NOMO-1 treated with DMSO at 0.1 percent for 48 hours (cell line): Measurements from ENCODE around the gene WHRN.

ENCODE experiments used
- DNase-seq: peaks from one replicate; lab custom pipeline; 2025; ENCODE audit not compliant: unreplicated experiment; lab: John Stamatoyannopoulos, UW

The WHRN gene

DNA sequence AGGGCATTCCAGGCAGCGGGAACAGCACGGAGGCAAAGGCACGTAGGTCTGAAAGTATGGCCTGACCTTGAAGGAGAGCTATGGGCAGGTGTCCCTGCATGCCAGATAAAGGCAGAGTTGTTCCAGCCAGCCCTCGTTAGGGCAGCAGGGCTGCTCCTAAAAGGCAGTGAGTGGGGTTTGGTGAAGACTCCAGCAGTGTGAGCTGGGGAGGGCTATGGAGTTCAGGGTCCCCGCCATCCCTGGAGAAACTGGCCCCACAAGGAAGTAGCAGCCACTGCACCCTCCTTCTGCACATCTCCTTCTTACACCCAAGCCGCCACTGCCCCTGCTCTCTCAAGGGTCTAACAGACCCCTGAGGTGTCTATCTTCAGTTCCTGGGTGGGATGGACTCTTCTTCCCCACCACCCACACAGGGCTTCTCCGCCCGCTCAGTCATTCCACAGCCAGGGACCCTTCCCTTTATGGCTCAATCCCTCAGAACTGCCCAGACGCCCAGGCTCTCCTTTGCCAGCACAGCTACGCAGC lies 118.8 kb downstream of the WHRN start:
- no peak for DNase-seq

DNA sequence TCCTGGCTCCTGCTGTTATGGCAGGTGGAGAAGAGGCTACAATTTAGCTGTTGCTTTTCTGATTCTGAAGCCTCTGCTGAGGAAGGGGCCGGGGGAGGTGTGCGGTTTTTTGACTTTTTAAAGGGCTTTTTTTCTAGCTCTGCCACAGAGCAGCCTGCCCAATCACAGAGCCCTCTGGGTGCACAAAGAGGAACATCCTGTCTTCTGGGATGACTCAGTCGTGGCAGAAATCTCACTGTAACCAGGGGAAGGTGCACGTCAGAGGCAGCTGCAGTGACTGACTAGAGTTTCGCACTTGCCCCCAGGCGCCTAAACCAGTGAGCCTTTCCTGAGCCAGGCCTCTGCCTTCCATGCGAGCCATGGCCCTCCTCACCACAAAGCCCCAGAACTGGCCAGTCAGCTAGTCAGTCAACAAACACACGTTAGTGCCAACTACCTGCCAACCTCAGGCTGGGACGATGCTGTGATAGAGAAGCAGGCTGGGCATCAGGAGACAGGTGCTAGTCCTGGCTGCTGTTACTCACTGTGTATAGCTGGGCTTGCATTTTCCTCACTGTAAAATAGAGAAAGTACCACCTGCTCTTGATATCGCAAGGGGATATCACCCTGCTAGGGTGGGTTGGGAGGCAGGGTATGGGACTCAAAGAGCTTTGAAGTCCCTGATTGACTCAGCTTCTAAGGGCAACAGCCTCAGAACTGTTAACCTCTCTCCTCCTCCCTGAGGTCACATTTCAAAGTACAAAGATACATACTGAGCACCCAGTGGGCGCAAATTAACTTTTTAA lies 119.7 kb downstream of the WHRN start:
- DNase-seq = peak; percentile 96

DNA sequence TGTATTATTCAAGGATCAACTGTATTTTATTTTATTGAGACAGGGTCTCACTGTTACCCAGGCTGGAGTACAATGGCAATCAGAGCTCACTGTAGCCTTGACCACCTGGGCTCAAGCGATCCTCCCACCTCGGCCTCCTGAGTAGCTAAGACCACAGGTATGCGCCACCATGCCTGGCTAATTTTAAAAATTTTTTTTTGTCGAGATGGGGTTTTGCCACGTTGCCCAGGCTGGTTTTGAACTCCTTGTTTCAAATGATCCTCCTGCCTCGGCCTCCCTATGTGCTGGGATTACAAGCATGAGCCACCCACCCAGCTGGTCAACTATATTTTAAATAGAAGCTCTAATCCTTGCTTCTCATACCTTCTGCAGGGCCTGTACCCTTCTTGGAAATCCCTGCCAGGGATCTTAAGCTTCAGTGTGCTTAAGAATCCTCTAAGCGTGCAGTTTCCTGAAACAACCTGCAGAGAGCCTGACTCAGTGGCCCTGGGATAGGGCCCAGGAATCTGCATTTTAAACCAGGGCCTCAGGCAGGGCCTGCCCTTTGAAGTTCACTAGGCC lies 120.4 kb downstream of the WHRN start:
- DNase-seq = no peak

DNA sequence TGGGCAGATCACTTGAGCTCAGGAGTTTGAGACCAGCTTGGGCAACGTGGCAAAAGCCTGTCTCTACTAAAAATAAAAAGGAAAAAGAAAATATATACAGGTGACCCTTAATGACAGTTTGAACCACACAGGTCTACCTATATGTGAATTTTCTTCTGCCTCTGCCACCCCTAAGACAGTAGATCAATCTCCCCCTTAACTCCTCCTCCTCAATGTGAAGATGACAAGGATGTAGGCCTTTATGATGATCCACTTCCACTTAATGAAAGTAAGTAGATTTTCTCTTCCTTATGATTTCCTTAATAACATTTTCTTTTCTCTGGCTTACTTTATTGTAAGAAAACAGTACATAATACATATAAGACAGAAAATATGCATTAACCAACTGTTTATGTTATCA lies 120.9 kb downstream of the WHRN start:
- DNase-seq = no peak

- DNase-seq = no peak
Measured at GRCh38 chr9:114383521-114384231, 121.6 kb downstream of the WHRN start.

DNA sequence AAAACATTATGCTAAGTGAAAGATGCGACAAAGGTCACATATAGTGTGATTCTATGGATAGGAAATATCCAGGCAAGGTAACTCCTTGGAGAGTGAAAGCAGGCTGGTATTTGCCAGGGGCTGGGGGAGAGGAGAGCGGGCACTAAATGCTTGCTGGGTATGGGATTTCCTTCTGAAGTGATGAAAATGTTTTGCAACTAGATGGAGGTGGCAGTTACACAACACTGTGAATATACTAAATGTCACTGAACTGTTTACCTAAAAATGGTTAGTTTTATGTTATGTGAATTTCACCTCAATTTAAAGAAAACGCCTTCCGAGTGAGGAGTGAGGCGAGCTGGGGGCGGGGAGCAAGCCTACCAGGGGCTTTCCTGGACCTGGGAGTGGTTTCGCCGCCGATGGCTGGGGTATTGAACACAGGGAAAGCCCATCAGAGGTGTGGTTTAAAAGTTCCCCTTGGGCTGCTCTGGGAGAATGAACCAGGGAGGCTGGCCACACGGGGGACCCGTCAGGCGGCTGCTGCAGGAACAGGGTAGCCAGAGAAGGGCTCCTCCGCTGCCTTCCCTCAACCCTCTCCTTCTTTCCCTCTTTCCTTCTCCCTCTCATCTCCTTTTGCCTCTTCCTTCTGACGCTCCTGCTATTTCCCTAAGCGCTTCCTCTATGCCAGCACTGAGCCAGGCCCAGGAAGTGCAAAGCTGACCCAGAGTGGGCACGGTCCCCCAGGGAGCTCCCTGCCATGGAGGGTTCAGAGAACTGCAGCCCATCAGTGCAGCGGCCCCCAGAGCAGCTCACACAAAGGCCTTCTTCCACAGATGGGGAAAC lies 122.4 kb downstream of the WHRN start:
- DNase-seq = peak; percentile 43

DNA sequence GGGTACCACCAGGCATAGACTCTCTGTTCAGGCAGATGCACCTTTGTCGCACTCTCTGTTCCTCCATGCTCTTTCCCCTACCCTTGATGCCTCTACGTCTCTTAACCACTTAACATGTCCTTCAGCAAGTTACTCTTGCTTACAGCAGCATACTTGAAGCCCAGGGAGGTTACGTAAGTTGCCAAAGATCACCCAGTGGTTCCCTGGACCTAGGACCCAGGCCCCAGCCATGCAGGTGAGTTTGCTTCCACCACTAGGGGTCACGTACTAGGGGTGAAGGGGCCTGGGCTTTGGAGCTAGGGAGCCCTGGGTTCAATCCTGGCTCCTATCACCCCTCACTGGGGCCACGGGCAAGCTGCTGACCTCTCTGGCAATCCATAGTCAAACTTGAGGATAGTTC lies 126.4 kb downstream of the WHRN start:
- DNase-seq = no peak

GRCh38 chr9:114378016-114378415 lies 127.3 kb downstream of the WHRN start:
- DNase-seq = no peak

GRCh38 chr9:114376586-114377445 lies 128.5 kb downstream of the WHRN start:
- no peak for DNase-seq

DNA sequence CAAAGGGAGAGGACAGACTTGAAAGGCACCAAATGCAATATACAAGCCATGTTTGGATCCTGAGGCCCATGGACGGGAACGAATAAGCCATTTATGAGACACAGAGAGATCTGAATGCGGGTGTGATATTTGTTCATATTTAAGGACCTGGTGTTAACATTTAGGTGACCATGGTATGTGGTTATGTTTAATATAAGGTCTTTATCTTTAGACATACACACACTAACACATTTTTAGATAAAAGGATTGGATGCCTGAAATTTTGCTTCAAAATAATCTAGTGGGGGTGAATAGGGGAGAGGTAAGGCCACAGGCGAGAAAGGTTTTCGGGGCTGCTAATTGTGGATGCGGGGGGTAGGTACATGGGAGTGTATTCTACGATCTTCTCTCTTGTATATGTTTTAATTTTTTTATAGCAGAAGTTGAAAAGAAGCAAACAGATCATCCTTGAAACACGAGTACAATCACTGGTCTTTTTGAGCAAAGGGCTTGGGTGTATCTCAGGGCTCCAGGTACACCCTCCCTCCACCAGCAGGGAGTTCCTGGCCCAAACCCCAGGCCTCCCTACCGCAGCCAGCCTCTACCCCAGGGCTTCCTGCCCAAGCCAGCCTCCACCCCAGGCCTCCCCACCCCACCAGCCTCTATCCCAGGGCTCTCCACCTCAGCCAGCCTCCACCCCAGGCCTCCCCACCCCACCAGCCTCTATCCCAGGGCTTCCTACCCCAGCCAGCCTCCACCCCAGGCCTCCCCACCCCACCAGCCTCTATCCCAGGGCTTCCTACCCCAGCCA lies 129.7 kb downstream of the WHRN start:
- no peak for DNase-seq

DNA sequence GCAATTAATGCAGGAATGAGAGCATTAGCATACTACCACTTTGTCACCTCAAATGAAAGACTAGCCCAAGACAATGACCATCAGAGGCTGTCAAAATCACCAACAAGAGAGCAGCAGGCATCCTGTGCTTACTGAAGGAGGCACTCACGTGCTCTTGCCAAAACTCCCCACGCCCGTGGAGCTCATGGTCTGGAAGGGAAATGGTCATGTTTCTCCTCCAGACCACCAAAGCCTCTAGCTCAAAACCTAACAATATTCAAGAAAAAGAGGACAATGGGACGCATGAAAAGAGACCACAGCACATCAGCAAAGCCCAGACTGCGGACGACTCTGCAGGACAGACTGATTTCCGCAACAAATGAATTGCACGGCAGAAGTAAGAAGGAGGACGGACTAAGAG lies 130.3 kb downstream of the WHRN start:
- no peak for DNase-seq

GRCh38 chr9:114373960-114374730 lies 131.1 kb downstream of the WHRN start:
- DNase-seq = no peak

GRCh38 chr9:114372921-114373448 lies 132.3 kb downstream of the WHRN start:
- DNase-seq = peak; percentile 96

DNA sequence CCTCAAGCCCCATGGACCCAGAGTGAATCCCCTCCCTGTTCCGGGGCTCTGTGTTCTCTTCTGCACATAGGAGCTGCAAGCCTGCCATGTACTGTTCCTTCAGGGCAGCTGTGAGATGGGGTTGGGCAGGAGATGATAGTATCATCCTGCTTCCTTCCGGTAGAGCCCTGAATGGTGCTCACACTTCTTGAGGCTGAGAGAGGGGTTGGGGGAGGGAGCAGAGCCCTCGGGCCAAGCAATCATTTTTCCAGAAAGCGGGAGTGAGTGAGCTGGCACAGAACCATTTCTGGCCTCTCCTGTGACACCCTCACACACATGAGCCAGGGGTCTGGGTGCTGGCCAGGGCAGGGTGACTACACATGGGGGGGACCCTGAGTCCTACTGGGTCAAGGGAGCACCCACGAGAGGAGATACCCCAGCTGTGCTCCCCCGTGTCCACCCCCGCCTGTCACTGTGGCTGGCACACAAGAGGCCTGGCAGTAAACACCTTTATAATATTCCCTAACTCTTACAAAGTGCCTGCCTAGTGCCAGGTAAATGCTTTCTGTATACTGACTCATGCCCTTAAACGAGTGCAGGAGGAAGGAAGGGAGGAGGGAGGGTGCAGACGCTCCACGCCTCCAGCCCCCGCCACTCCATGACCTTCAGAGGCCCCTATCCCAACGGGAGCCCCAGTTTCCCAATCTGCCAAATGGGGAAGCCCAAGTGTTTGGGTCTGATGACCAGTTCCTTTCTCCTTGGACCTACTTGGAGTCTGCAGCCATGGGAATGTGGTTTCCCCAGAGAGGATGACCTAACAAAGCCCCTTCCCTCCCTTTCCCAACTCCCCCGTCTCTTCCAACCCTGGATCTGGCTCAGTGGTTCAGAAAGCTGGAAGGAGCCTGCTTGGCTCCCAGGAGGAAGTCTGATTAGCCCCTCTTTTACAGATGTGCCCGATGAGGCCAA lies 133.0 kb downstream of the WHRN start:
- DNase-seq = peak; percentile 34

- no peak for DNase-seq
Measured at GRCh38 chr9:114371343-114371944, 133.8 kb downstream of the WHRN start.

- DNase-seq = no peak
Measured at GRCh38 chr9:114370968-114371320, 134.3 kb downstream of the WHRN start.
